ENCODE measurements around the gene SCARB1.

The SCARB1 gene

DNA sequence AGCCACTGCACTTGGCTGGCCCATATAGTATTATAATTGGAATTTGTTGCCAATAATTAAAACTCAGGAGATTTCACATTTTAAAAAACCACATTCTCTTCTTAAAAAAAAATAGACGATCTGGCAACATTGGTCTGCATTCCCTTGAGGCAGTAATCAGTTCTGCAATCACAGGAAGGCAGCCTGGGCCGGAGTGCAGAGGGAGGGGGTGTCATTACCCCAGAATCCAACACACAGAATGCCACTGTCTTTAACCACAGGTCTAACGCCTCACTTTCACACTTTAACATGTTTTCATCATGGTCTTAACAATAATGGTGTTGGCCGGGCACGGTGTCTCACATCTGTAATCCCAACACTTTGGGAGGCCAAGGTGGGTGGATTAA is 100.1 kb downstream of the SCARB1 start:
- Histone ChIP-seq H3K9me2 (replicated peaks; ENCODE audit: control insufficient read depth, low read length) (no peaks in the 10 kb centered on the region), H3K27me3 (ENCODE audit: control insufficient read depth, low read length) (no peaks in the 10 kb centered on the region; the same call in 1 of the 2 replicates), H3K79me2 (ENCODE audit: control insufficient read depth, low read length) (no peaks in the 10 kb centered on the region), H3K9me3 (ENCODE audit: control insufficient read depth, insufficient read depth, low read length) (peaks cover 21% of the 10 kb centered on the region), H3K4me1 (ENCODE audit: control insufficient read depth, low read length) (peaks cover 7% of the 10 kb centered on the region), H3F3A (ENCODE audit: control insufficient read depth, insufficient read depth) (no peaks in the 10 kb centered on the region), H4K20me1 (ENCODE audit: control insufficient read depth, insufficient read depth, low read depth, low read length) (no peaks in the 10 kb centered on the region), H3K27ac (ENCODE audit: low read depth, low read length) (no peak overlapping the region), H3K36me3 (ENCODE audit: control insufficient read depth, low read length) (no peaks in the 10 kb centered on the region), H3K4me3 (ENCODE audit: low read length) (no peak overlapping the region), H3K4me2 (ENCODE audit: low read length) (no peak overlapping the region)
- TF ChIP-seq EZH2phosphoT487 (IDR thresholded peaks at IDR 0.05; ENCODE audit: borderline replicate concordance, low read length): no peak
- TF ChIP-seq, protein P1, sequence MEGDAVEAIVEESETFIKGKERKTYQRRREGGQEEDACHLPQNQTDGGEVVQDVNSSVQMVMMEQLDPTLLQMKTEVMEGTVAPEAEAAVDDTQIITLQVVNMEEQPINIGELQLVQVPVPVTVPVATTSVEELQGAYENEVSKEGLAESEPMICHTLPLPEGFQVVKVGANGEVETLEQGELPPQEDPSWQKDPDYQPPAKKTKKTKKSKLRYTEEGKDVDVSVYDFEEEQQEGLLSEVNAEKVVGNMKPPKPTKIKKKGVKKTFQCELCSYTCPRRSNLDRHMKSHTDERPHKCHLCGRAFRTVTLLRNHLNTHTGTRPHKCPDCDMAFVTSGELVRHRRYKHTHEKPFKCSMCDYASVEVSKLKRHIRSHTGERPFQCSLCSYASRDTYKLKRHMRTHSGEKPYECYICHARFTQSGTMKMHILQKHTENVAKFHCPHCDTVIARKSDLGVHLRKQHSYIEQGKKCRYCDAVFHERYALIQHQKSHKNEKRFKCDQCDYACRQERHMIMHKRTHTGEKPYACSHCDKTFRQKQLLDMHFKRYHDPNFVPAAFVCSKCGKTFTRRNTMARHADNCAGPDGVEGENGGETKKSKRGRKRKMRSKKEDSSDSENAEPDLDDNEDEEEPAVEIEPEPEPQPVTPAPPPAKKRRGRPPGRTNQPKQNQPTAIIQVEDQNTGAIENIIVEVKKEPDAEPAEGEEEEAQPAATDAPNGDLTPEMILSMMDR (IDR thresholded peaks at IDR 0.05; ENCODE audit: low read depth, low read length, poor library complexity, severe bottlenecking): no peak

DNA sequence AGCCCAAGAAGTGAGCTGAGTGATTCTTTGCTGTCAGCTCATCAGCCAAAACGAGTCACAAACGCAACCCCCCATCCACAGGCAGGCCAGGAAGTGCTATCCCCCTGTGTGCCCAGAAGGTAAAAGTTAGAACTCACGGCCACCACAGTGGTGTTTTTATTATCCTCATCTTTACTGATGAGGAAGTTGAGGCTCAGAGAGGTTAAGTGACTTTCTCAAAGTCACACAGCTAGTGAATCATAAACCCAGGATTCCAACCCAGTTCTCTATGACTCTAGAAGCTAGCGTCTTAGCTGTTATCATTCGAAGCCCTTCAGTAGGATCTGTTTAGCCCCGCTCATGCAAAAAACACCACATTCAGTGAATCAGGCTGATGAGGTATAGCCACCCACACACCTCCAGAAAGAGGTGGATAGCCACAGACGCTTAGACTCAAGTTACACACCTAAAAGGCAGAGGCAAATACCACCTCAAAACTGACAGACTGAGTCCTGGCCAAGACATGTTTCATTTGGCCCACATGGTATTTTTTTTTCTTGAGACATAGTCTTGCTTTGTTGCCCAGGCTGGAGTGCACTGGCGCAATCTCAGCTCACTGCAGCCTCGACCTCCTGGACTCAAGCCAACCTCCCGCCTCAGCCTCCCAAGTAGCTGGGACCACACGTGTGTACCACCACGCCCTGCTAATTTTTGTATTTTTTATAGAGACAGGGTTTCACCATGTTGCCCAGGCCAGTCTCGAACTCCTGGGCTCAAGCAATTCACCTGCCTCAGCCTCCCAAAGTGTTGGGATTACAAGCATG is 100.7 kb downstream of the SCARB1 start:
- Histone ChIP-seq H3K9me3 (ENCODE audit: control insufficient read depth, insufficient read depth, low read length) (peaks cover 21% of the 10 kb centered on the region), H3K4me2 (ENCODE audit: low read length) (no peak overlapping the region), H3K27ac (ENCODE audit: low read depth, low read length) (no peak overlapping the region), H3K79me2 (ENCODE audit: control insufficient read depth, low read length) (no peaks in the 10 kb centered on the region), H3K27me3 (ENCODE audit: control insufficient read depth, low read length) (no peaks in the 10 kb centered on the region), H3K4me3 (ENCODE audit: low read length) (no peak overlapping the region), H3F3A (ENCODE audit: control insufficient read depth, insufficient read depth) (no peaks in the 10 kb centered on the region), H3K4me1 (ENCODE audit: control insufficient read depth, low read length) (peaks cover 7% of the 10 kb centered on the region), H3K36me3 (ENCODE audit: control insufficient read depth, low read length) (no peaks in the 10 kb centered on the region), H4K20me1 (ENCODE audit: control insufficient read depth, insufficient read depth, low read depth, low read length) (no peaks in the 10 kb centered on the region), H3K9me2 (replicated peaks; ENCODE audit: control insufficient read depth, low read length) (no peaks in the 10 kb centered on the region)
- TF ChIP-seq, protein P1 (IDR thresholded peaks at IDR 0.05; ENCODE audit: low read depth, low read length, poor library complexity, severe bottlenecking): no peak
- no peak for TF ChIP-seq EZH2phosphoT487 (IDR thresholded peaks at IDR 0.05; ENCODE audit: borderline replicate concordance, low read length)

DNA sequence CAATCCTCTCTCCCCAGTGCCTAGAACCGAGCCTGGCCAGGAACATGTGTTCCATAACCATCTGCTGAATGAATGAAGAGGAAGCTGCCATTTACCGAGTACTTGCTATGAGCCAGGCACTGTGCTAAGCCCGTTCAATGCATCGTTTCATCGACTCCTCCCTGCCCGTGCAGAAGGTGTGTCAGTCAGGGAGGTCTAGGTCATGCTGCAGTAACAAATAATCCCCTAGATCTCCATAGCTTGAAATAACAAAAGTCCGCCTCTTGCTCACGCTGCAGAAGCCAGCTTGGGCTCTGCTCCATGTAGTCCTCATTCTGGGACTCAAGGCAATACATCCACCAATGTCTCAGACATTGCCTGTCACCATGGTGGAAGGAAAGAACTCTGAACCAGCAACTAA is 101.3 kb downstream of the SCARB1 start:
- H3K4me2 ChIP-seq (ENCODE audit: low read length): no peak overlapping the region
- H3K27me3 ChIP-seq (ENCODE audit: control insufficient read depth, low read length): no peaks in the 10 kb centered on the region
- no peak overlapping the region for H3K27ac ChIP-seq (ENCODE audit: low read depth, low read length)
- no peaks in the 10 kb centered on the region for H3K36me3 ChIP-seq (ENCODE audit: control insufficient read depth, low read length)
- no peaks in the 10 kb centered on the region for H3F3A ChIP-seq (ENCODE audit: control insufficient read depth, insufficient read depth)
- H3K79me2 ChIP-seq (ENCODE audit: control insufficient read depth, low read length): no peaks in the 10 kb centered on the region
- H3K9me3 ChIP-seq (ENCODE audit: control insufficient read depth, insufficient read depth, low read length): peaks cover 21% of the 10 kb centered on the region
- TF ChIP-seq, protein P1 (IDR thresholded peaks at IDR 0.05; ENCODE audit: low read depth, low read length, poor library complexity, severe bottlenecking): no peak
- TF ChIP-seq EZH2phosphoT487 (IDR thresholded peaks at IDR 0.05; ENCODE audit: borderline replicate concordance, low read length): no peak
- peaks cover 7% of the 10 kb centered on the region for H3K4me1 ChIP-seq (ENCODE audit: control insufficient read depth, low read length)
- H4K20me1 ChIP-seq (ENCODE audit: control insufficient read depth, insufficient read depth, low read depth, low read length): no peaks in the 10 kb centered on the region
- H3K9me2 ChIP-seq (replicated peaks; ENCODE audit: control insufficient read depth, low read length): no peaks in the 10 kb centered on the region
- no peak overlapping the region for H3K4me3 ChIP-seq (ENCODE audit: low read length)
